MM.1S (cell line): ENCODE results near the gene ERO1B.
"Not testable (repeated sequence)": the region's sequence is repeated elsewhere in the genome, so short reads cannot be mapped to it uniquely, and the experiment has no call there.

Experiments
- DNase-seq: peaks from one replicate; pipeline ENCODE4 v3.0.0-alpha.2; 2015
- H2AFZ ChIP-seq: fragments of 300-600 bp; sonication (generic); 2 replicates; pipeline ENCODE4 v1.6.0; 2016; ENCODE audit warnings: antibody characterized with exemption, low read length
- H3F3A ChIP-seq: fragments of 300-600 bp; sonication (generic); 2 replicates; pipeline ENCODE4 v1.6.1; 2016; ENCODE audit warnings: mild to moderate bottlenecking, antibody characterized with exemption, low read length, moderate library complexity, mixed read lengths; ENCODE audit not compliant: insufficient read depth
- H3K27ac ChIP-seq: fragments of 300-600 bp; sonication (generic); 2 replicates; pipeline ENCODE4 v1.5.1; 2016; ENCODE audit warnings: mild to moderate bottlenecking, low read length
- H3K27me3 ChIP-seq: fragments of 300-600 bp; sonication (generic); replicated peaks from 2 replicates; pipeline ENCODE4 v1.6.0; 2016; ENCODE audit warnings: low read length; ENCODE audit not compliant: insufficient read depth
- H3K36me3 ChIP-seq: fragments of 300-600 bp; sonication (generic); replicated peaks from 2 replicates; pipeline ENCODE4 v1.6.1; 2016; ENCODE audit warnings: mild to moderate bottlenecking, low read length, mixed read lengths; ENCODE audit not compliant: insufficient read depth
- H3K4me1 ChIP-seq: fragments of 300-600 bp; sonication (generic); 2 replicates; pipeline ENCODE4 v1.6.1; 2016; ENCODE audit warnings: low read length, mixed read lengths
- H3K4me2 ChIP-seq: fragments of 300-600 bp; sonication (generic); 2 replicates; pipeline ENCODE4 v1.6.0; 2016; ENCODE audit warnings: low read depth, low read length
- H3K4me3 ChIP-seq: fragments of 300-600 bp; sonication (generic); 2 replicates; pipeline ENCODE4 v1.5.1; 2016; ENCODE audit warnings: low read length, mixed read lengths
- H3K79me2 ChIP-seq: fragments of 300-600 bp; sonication (generic); 2 replicates; pipeline ENCODE4 v1.6.1; 2016; ENCODE audit warnings: mixed run types, low read length, mixed read lengths
- H3K9ac ChIP-seq: fragments of 300-600 bp; sonication (generic); 2 replicates; pipeline ENCODE4 v1.6.1; 2016; ENCODE audit warnings: low read length, mixed read lengths
- H3K9me2 ChIP-seq: fragments of 300-600 bp; sonication (generic); replicated peaks from 2 replicates; pipeline ENCODE4 v1.6.1; 2016; ENCODE audit warnings: mild to moderate bottlenecking, low read length, mixed read lengths; ENCODE audit not compliant: insufficient read depth
- H3K9me3 ChIP-seq: fragments of 300-600 bp; sonication (generic); replicated peaks from 2 replicates; pipeline ENCODE4 v1.6.1; 2016; ENCODE audit warnings: mild to moderate bottlenecking, low read length, mixed read lengths; ENCODE audit not compliant: insufficient read depth
- H4K20me1 ChIP-seq: fragments of 300-600 bp; sonication (generic); 2 replicates; pipeline ENCODE4 v1.6.1; 2016; ENCODE audit warnings: mild to moderate bottlenecking, low read length, moderate library complexity, mixed read lengths; ENCODE audit not compliant: insufficient read depth
- CTCF ChIP-seq: fragments of 300-600 bp; sonication (generic); IDR thresholded peaks from 2 replicates; pipeline ENCODE4 v1.5.1; 2016; ENCODE audit warnings: antibody characterized with exemption, low read length, mixed read lengths
- EZH2 ChIP-seq: fragments of 300-600 bp; sonication (generic); optimal IDR thresholded peaks from 2 replicates; pipeline ENCODE3; 2017; ENCODE audit warnings: low read depth, mild to moderate bottlenecking, antibody characterized with exemption, low read length, mixed read lengths
- EZH2phosphoT487 ChIP-seq: fragments of 300-600 bp; sonication (generic); IDR thresholded peaks from 2 replicates; pipeline ENCODE4 v1.6.1; 2018; ENCODE audit warnings: antibody characterized with exemption, low read length

The ERO1B gene

GRCh38 chr1:236315518-236315917, 33.8 kb upstream of the ERO1B start:
- Histone ChIP-seq H3K9ac (no peak overlapping the region), H3K4me3 (no peak overlapping the region), H3K9me3 (no peaks in the 10 kb centered on the region), H3F3A (no peaks in the 10 kb centered on the region), H2AFZ (no peak overlapping the region), H3K27me3 (no peaks in the 10 kb centered on the region), H3K79me2 (no peaks in the 10 kb centered on the region), H4K20me1 (no peaks in the 10 kb centered on the region), H3K9me2 (no peaks in the 10 kb centered on the region), H3K4me2 (no peak overlapping the region), H3K27ac (no peak overlapping the region), H3K36me3 (no peaks in the 10 kb centered on the region), H3K4me1 (no peaks in the 10 kb centered on the region)
- no peak for TF ChIP-seq CTCF
- no peak for TF ChIP-seq EZH2
- no peak for DNase-seq

- Histone ChIP-seq H3K4me3 (no peak overlapping the region), H3K36me3 (no peaks in the 10 kb centered on the region), H3K4me1 (no peaks in the 10 kb centered on the region), H3K9me2 (no peaks in the 10 kb centered on the region), H2AFZ (no peak overlapping the region), H3K79me2 (no peaks in the 10 kb centered on the region), H3K27ac (no peak overlapping the region), H4K20me1 (no peaks in the 10 kb centered on the region), H3F3A (no peaks in the 10 kb centered on the region), H3K27me3 (no peaks in the 10 kb centered on the region), H3K9me3 (no peaks in the 10 kb centered on the region), H3K4me2 (no peak overlapping the region), H3K9ac (no peak overlapping the region)
- no peak for TF ChIP-seq CTCF
- no peak for TF ChIP-seq EZH2
- TF ChIP-seq EZH2phosphoT487, result no peak
- DNase-seq, result no peak
Observed at GRCh38 chr1:236315092-236315491, 33.3 kb upstream of the ERO1B start.

GRCh38 chr1:236314050-236314449, 32.3 kb upstream of the ERO1B start:
- not testable (repeated sequence) for H3K4me1 ChIP-seq, H3K27me3 ChIP-seq, H3F3A ChIP-seq, H3K9ac ChIP-seq, H3K36me3 ChIP-seq, H3K27ac ChIP-seq, H3K9me3 ChIP-seq, DNase-seq, H3K9me2 ChIP-seq, H4K20me1 ChIP-seq, H3K4me2 ChIP-seq, H3K4me3 ChIP-seq, H3K79me2 ChIP-seq, H2AFZ ChIP-seq

GRCh38 chr1:236313427-236313826, 31.7 kb upstream of the ERO1B start:
- no peaks in the 10 kb centered on the region for H4K20me1 ChIP-seq
- H3K9me2 ChIP-seq, result no peaks in the 10 kb centered on the region
- H3F3A ChIP-seq, result no peaks in the 10 kb centered on the region
- H3K4me1 ChIP-seq, result no peaks in the 10 kb centered on the region
- H3K9me3 ChIP-seq, result no peaks in the 10 kb centered on the region
- H3K4me2 ChIP-seq, result no peak overlapping the region
- H3K27me3 ChIP-seq, result no peaks in the 10 kb centered on the region
- H2AFZ ChIP-seq, result no peak overlapping the region
- no peaks in the 10 kb centered on the region for H3K79me2 ChIP-seq
- no peak overlapping the region for H3K4me3 ChIP-seq
- no peak for DNase-seq
- H3K27ac ChIP-seq, result no peak overlapping the region
- H3K36me3 ChIP-seq, result no peaks in the 10 kb centered on the region
- no peak for TF ChIP-seq EZH2
- no peak for TF ChIP-seq CTCF
- no peak for TF ChIP-seq EZH2phosphoT487
- H3K9ac ChIP-seq, result no peak overlapping the region
